PFSK-1 (cell line): ENCODE results near the gene SET.

ENCODE experiments used
- FOXP2 ChIP-seq: optimal IDR thresholded peaks from 2 replicates; pipeline ENCODE3; 2011; ENCODE audit warnings: borderline replicate concordance, control low read depth, inconsistent platforms; ENCODE audit not compliant: insufficient read depth; ENCODE audit errors: extremely low read length, extremely low read depth
- POLR2AphosphoS5 ChIP-seq: IDR thresholded peaks from 2 replicates; pipeline ENCODE4 v1.6.1; 2012; ENCODE audit warnings: low read depth, mild to moderate bottlenecking, control low read depth, low read length, moderate library complexity
- SIN3A ChIP-seq: IDR thresholded peaks from 2 replicates; pipeline ENCODE4 v1.6.1; 2012; ENCODE audit warnings: mild to moderate bottlenecking, low read length, moderate library complexity, borderline replicate concordance; ENCODE audit not compliant: insufficient read depth
- TAF1 ChIP-seq: IDR thresholded peaks from 2 replicates; pipeline ENCODE4 v1.6.1; 2012; ENCODE audit warnings: low read length, control low read depth, borderline replicate concordance; ENCODE audit not compliant: insufficient read depth
- TF ChIP-seq, protein P1 (sequence below), 2 experiments: IDR thresholded peaks; 2 replicates each; pipeline versions ENCODE4 v1.6.1 to v1.8.0; 2011 to 2012; ENCODE audit warnings: low read depth in 2 of 2, low read length in 2 of 2, control low read depth in 1 of 2, inconsistent platforms in 1 of 2, mild to moderate bottlenecking in 1 of 2, moderate library complexity in 1 of 2; ENCODE audit not compliant: insufficient read depth in 1 of 2

Gene SET

DNA sequence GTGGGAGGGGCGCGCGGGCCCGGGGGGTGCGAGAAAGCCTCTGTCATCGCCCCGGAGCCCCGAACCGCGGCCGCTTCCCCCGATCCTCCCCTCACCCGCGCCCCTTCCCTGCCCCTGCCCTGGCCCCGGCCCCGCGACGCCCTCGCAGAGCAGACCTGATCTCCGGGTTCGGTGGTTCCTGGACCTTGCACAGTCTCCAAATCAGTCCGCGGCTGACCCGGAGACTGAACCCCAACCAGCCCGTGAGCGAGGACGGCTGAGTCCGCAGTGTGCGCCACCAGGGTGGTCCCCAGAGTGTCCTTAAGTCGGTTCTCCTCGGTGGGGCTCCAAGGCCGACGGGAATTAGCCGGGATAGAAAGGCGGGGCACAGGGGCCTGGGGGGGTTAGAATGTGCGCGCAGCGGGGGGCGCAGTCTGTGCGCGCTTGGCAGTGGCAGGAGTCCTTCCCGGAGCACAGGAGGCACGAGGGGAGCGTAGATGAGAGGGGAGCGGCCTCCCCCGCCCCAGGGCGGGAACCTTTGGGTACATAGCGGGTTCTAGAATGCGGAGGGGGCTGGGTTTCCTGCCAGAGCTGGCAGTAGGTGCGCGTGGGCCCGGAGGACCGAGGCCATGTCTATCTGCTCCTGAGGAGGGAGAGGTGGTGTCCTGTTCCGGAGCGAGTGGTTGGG is 14.1 kb downstream of the SET start:
- TF ChIP-seq FOXP2 (peak; percentile 16), SIN3A (no peak)

DNA sequence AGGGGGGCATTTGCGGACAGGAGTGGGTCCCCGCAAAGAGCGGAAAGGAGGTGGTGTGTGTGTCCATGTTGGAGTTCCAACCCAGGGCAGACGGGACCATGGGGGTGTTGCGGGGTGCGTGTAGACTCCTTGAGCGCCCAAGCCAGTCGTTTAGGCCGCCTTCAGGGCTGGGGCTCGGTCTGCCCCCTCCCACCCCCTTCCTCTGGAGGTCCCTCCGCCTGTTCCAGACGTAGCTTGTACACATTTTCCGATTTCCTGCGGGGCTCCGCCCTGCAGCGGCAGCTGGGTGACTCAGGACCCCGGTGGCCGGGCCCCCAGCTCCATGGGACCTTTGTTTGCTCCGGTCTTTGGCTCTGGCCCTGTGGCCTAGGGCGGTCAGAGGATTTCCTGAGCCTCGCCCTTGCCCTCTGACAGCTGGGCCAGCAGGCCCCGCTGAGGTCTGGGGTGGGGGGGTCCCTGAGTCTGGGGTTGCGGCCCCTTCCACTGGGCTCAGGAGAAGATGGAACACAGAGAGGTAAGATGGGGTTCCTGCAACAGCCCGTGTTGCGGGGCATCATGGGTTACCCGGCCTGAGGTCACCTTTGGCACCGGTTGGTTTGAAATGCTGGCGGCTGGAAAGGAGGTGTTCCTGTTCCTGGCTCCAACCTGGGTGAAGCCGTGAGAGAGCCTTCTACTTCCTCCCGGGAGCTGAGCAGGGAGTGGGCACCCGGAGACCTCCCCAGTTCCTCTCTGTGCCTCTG is 14.8 kb downstream of the SET start:
- TF ChIP-seq, protein P1, sequence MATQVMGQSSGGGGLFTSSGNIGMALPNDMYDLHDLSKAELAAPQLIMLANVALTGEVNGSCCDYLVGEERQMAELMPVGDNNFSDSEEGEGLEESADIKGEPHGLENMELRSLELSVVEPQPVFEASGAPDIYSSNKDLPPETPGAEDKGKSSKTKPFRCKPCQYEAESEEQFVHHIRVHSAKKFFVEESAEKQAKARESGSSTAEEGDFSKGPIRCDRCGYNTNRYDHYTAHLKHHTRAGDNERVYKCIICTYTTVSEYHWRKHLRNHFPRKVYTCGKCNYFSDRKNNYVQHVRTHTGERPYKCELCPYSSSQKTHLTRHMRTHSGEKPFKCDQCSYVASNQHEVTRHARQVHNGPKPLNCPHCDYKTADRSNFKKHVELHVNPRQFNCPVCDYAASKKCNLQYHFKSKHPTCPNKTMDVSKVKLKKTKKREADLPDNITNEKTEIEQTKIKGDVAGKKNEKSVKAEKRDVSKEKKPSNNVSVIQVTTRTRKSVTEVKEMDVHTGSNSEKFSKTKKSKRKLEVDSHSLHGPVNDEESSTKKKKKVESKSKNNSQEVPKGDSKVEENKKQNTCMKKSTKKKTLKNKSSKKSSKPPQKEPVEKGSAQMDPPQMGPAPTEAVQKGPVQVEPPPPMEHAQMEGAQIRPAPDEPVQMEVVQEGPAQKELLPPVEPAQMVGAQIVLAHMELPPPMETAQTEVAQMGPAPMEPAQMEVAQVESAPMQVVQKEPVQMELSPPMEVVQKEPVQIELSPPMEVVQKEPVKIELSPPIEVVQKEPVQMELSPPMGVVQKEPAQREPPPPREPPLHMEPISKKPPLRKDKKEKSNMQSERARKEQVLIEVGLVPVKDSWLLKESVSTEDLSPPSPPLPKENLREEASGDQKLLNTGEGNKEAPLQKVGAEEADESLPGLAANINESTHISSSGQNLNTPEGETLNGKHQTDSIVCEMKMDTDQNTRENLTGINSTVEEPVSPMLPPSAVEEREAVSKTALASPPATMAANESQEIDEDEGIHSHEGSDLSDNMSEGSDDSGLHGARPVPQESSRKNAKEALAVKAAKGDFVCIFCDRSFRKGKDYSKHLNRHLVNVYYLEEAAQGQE (IDR thresholded peaks at IDR 0.05; ENCODE audit: insufficient read depth in 1 of 2, low read depth in 2 of 2, low read length in 2 of 2), result no peak
- no peak for TF ChIP-seq SIN3A
- TF ChIP-seq TAF1, result no peak
- TF ChIP-seq POLR2AphosphoS5, result no peak
- no peak for TF ChIP-seq FOXP2

DNA sequence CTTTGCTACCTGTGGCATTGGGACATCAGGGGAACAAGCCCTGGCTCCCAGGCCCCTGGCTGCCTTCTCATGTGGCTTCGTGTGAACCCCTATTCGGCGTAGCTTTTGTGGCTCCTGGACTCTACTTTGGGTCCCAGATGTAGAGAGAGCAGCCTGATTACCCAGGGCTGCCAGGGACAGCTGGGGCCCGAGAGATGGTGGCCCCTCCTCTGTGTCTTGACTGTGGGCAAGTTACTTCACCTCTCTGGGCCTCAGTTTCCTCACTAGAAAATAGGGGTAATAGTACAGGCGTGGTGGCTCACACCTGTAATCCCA is 15.3 kb downstream of the SET start:
- TF ChIP-seq SIN3A (no peak), POLR2AphosphoS5 (no peak), FOXP2 (no peak), TAF1 (no peak)
- TF ChIP-seq, protein P1 (IDR thresholded peaks at IDR 0.05; ENCODE audit: insufficient read depth in 1 of 2, low read depth in 2 of 2, low read length in 2 of 2), result no peak

DNA sequence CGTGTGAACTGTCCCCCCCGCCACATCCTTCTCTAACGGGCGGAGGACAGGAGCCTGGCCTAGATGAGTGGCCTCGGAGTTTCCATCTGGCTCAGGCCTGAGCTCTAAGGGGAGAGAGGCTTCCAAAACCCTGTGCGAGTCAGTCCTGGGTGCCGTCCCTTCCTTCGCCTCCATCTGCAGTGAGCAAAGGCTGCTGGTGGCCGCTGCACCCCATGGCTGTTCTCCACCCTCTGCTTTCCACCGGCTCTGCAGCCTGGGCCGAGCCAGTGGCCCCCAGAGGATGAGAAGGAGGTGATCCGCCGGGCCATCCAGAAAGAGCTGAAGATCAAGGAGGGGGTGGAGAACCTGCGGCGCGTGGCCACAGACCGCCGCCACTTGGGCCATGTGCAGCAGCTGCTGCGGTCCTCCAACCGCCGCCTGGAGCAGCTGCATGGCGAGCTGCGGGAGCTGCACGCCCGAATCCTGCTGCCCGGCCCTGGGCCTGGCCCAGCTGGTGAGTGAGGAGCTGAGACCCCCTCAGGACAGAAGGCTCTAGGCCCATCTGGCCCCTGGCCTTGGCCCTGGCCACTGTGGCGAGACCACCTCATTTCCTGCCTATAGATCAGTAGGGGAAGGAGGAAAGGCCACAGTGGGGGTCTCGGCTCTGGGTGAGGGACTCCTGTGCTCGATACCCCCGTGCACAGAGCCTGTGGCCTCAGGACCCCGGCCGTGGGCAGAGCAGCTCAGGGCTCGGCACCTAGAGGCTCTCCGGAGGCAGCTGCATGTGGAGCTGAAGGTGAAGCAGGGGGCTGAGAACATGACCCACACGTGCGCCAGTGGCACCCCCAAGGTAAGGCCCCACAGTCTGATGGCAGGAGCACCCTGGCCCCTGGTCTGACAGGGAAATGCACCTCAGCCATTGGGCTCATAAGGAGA is 16.3 kb downstream of the SET start:
- TF ChIP-seq, protein P1 (IDR thresholded peaks at IDR 0.05; ENCODE audit: insufficient read depth in 1 of 2, low read depth in 2 of 2, low read length in 2 of 2), result no peak

DNA sequence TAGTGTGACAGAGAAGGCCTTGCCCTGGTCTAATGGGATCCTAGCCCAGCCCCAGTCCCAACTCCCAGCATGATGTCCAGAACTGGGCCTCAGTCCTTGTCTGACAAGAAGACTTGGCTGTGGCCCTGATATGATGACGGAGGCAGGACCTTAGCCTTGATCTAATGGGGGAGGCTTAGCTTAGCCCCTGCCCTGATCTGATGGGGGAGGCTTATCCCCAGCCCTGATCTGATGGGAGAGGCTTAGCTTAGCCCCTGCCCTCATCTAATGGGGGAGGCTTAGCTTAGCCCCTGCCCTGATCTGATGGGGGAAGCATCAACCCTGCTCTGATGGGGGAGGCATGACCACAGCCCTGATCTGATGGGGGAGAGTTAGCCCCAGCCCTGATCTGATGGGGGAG is 17.0 kb downstream of the SET start:
- no peak for TF ChIP-seq TAF1
- no peak for TF ChIP-seq POLR2AphosphoS5
- no peak for TF ChIP-seq SIN3A
- TF ChIP-seq FOXP2, result no peak
- TF ChIP-seq, protein P1 (IDR thresholded peaks at IDR 0.05; ENCODE audit: insufficient read depth in 1 of 2, low read depth in 2 of 2, low read length in 2 of 2), result no peak
